DMS114 treated with DMSO at 0.1 percent for 48 hours (cell line): Measurements from ENCODE around the gene LARP1B.
"Not testable (repeated sequence)": the region's sequence is repeated elsewhere in the genome, so short reads cannot be mapped to it uniquely, and the experiment has no call there.

ENCODE experiments used
- DNase-seq: peaks from one replicate; lab custom pipeline; 2025; ENCODE audit not compliant: unreplicated experiment; lab: John Stamatoyannopoulos, UW

Gene LARP1B

DNA sequence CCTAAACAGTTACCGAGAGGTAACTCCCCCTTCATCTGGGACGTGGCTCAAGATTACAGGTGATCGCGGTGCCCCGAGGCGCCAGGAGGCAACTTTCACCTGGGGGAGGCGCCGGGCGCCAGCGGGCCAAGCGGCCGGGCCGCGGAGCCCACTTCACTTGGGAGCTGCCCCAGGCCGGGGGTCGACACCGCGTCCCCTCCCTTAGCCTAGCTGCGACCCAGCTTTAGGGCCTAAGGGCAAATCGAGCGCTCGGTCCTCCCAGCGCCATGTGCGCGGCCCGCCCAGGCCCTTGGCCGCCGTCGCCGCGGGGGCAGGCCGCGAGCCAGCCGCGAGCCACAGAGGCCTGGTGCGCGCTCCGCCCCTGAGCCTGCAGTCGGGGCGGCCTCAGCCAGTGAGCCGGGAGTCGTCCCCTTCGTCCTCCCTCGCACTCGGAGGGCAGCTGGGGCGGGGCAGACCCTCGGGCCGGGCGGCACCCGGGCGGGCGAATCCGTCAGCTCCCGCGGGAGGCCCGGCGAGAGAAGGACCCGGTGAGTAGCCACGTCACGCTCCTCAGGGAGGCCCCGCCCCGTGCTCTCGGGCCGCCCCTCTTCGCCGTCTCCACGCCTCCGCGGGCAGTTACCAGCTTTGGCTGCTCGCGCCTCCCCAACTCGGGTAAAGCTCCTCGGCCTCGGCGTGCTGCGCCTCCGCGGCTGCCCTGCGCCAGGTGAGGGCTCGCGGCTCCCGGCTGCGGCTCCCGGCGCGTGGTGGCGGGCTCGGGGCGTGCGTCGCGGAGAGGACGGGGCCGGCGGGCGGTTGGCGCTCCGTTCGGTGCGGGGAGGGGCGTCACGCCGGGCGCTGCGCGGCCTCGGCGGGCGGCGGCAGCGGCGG, at the start of gene LARP1B:
TSS of gene LARP1B (plus strand) at position 614 of the 867 bp plus-strand sequence. CDS start 13,640 bp downstream, outside the sequence.
- DNase-seq, result peak; percentile 76

- no peak for DNase-seq
Observed at GRCh38 chr4:128025319-128025718, 35.8 kb upstream of the LARP1B start.

- no peak for DNase-seq
Observed at GRCh38 chr4:128029907-128030306, 31.2 kb upstream of the LARP1B start.

DNA sequence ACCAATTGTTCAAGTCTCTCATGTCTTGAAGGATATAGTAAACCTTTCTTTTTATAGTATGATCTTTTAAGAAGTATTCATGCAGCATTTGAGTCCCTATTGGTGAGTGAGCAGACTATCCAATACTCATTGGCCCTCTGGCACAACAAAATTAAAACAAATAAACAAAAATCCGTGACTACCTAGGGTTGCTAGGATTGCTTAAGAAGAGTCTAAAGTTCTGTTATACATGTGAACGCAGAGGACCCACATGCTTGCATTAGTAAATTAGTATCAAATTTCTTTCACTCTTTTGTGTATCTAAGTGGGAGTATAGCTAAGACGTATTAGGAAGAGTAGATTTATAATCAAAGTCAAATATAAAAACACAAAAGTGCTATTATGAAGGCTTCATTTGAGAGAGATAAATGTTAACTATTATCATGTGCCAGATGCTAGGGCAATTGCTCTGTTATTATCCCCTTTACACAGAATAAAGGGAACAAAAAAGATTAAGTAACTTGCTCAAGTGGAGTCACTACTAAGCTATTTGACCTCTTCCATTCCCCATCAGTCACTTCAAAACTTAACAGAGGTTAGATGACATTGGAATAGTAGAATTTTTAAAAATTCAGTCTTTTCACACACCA, 29.2 kb upstream of the LARP1B start:
- no peak for DNase-seq

- no peak for DNase-seq
Observed at GRCh38 chr4:128039568-128039967, 21.5 kb upstream of the LARP1B start.

DNA sequence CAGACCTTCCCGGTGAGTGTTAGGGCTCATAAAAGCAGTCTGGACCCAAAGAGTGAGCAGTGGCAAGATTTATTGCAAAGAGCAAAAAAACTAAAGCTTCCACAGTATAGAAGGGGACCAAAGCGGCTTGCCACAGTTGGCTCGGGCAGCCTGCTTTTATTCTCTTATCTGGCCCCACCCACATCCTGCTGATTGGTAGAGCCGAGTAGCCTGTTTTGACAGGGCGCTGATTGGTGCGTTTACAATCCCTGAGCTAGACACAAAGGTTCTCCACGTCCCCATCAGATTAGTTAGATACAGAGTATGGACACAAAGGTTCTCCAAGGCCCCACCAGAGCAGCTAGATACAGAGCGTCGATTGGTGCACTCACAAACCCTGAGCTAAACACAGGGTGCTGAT, 14.1 kb upstream of the LARP1B start:
- DNase-seq, result not testable (repeated sequence)

GRCh38 chr4:128047514-128047913, 13.6 kb upstream of the LARP1B start:
- not testable (repeated sequence) for DNase-seq

DNA sequence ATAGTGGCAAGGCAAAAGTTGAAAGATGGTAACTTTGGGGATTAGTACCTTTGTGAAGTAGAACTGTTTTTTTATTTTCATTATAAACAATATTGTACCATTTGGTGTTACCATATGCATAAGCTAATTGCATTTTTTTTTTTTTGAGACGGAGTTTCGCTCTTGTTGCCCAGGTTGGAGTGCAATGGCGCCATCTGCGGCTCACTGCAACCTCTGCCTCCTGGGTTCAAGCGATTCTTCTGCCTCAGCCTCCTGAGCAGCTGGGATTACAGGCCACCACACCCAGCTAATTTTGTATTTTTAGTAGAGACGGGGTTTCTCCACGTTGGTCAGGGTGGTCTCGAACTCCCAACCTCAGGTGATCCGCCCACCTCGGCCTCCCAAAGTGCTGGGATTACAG, 9.9 kb upstream of the LARP1B start:
- not testable (repeated sequence) for DNase-seq

GRCh38 chr4:128054907-128055306, 6.2 kb upstream of the LARP1B start:
- not testable (repeated sequence) for DNase-seq

DNA sequence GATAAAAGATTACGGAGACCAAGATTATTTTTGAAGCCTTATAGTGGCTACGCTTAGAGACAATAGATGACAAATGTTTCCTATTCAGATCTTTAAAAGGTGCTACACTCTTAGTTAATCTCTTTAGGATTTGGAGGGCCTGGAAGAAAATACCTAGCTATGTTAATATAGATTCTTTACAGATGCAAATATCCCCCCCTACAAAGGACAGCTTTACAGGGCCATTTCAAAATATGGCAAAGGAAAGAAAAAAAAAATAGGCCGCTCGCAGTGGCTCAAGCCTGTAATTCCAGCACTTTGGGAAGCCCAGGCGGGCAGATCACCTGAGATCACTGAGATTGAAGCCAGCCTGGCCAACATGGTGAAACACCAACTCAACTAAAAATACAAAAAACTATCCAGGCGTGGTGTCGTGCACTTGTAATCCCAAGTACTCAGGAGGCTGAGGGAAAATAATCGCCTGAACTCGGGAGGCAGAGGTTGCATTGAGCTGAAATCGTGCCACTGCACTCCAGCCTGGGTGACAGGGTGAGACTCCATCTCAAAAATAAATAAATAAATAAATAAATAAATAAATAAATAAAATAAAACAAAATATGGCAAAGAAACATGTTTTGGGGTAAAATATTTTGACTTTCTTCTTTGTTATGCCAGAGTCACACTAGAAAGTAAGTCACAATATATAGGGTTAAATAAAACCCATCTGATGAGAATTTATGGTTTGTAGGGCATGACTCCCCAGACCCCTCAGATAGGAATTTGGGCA, 5.5 kb upstream of the LARP1B start:
- DNase-seq, result not testable (repeated sequence)

GRCh38 chr4:128056396-128056795, 4.7 kb upstream of the LARP1B start:
- no peak for DNase-seq

GRCh38 chr4:128060121-128060698, 902 bp upstream of the LARP1B start:
- DNase-seq, result no peak

DNA sequence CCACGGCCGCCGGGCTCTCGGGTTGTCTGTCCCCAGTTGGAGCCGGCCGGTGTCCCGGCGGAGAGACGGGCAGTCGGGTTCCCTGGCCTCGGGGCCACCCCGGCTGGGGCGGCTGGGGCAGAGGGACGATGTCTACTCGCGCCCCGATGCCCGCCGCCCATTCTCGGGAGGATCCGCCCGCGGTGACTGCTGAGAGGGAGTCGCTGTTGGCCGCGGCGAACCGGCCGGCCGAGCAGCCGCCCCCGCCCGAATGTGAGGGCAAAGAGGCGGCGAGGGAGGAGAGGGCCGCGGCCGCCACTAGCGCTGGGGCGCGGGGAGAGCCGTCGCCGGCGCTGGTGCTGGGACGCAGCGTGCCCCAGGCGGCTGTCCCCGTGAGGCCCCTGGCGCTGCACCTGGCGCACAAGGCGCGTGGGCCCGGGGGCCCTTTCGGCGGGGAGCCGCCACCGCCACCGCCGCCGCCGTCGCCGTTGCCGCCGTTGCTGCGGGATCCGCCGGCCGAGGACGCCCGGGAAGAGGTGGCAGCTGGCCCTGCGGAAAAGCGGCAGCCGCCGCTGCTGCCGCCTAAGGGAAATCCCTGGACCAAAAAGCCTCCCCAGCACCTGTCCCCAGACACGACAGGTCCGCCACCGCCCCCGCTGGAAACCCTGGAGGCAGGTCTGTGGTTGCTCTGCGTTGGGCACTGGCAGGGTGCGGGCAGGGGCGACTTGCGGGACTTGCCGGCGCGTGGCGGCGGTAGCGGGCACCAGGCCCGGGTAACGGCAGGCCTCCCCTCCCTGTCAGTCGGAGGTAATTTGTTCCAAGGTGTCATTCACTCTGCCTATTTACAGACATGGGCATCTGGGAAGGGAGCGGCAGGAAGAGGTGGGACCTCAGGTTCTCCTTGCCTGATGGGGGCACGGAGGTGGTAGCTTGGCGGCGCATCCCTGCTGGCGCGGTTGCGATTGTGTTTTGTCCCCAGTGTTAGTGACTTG, 739 bp downstream of the LARP1B start:
- DNase-seq, result no peak

DNA sequence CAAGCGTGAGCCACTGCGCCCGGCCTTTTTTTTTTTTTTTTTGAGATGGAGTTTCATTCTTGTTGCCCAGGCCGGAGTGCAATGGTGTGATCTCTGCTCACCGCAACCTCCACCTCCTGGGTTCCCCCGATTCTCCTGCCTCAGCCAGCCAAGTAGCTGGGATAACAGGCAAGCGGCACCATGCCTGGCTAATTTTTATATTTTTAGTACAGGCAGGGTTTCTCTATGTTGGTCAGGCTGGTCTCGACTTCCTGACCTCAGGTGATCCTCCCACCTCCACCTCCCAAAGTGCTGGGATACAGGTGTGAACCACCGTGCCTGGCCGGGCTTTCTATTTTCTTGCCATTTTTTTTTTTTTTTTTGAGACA, 5.3 kb downstream of the LARP1B start:
- not testable (repeated sequence) for DNase-seq

DNA sequence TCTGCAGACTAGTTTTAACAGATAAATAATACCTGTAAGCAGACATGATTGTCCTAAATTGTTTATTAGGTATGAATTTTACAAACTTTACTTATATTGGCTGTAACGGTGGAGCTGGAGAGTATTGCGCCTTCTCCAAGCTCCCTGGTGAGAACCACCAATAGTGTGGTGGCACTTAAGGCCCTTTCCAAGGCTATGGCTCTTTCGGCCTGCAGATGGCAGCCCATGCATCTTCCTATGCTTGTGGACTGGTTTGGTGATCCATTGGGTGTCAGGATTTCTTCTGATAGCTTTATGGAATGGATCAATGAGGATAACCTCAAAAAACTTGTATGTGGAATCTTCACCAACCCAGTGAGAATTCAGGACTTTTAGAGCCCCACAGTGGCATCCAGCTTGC, 7.8 kb downstream of the LARP1B start:
- no peak for DNase-seq

GRCh38 chr4:128076464-128076863, 15.4 kb downstream of the LARP1B start:
- DNase-seq, result no peak

- DNase-seq, result not testable (repeated sequence)
Observed at GRCh38 chr4:128095293-128095692, 34.2 kb downstream of the LARP1B start.

GRCh38 chr4:128107766-128108165, 46.7 kb downstream of the LARP1B start:
- no peak for DNase-seq

- no peak for DNase-seq
Observed at GRCh38 chr4:128123036-128123435, 61.9 kb downstream of the LARP1B start.

DNA sequence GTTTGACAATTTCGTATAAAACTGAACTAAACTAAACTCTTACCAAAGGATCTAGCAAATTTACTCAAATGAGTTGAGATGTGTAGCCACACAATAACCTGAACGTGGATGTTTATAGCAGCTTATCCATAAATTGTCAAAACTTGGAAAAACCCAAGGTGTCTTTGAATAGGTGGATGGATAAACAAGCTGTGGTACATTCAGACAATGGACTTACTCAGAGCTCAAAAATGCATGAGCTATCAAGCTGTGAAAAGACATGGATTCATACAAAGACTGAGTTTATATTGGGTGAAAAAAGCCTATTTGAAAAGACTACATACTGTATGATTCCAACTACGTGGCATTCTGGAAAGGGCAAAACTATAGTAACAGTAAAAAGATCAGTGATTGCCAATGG, 69.5 kb downstream of the LARP1B start:
- DNase-seq, result no peak
